SK-N-SH treated with all-trans-retinoic acid at 6 μM for 48 hours (cell line): ENCODE measurements around the gene NFIX.

Experiments used
- BACH2 ChIP-seq: fragments of 250-450 bp; sonication (Bioruptor Pico); IDR thresholded peaks from 2 replicates; pipeline ENCODE4 v1.9.0; 2021; ENCODE audit warnings: mild to moderate bottlenecking, borderline replicate concordance
- CSDC2 ChIP-seq: fragments of 250-450 bp; sonication (Bioruptor Pico); IDR thresholded peaks from 2 replicates; pipeline ENCODE4 v1.5.0; 2020; ENCODE audit warnings: mild to moderate bottlenecking, moderate library complexity
- ESRRG ChIP-seq: fragments of 250-450 bp; sonication (Bioruptor Pico); IDR thresholded peaks from 2 replicates; pipeline ENCODE4 v1.6.1; 2021; ENCODE audit warnings: mild to moderate bottlenecking
- GLIS3 ChIP-seq: fragments of 250-450 bp; sonication (Bioruptor Pico); IDR thresholded peaks from 2 replicates; pipeline ENCODE4 v1.5.0; 2020; ENCODE audit warnings: mild to moderate bottlenecking, moderate library complexity
- PPARA ChIP-seq: fragments of 250-450 bp; sonication (Bioruptor Pico); IDR thresholded peaks from 2 replicates; pipeline ENCODE4 v1.5.0; 2020; ENCODE audit warnings: mild to moderate bottlenecking, borderline replicate concordance
- RARB ChIP-seq: fragments of 250-450 bp; sonication (Bioruptor Pico); IDR thresholded peaks from 2 replicates; pipeline ENCODE4 v1.8.0; 2021; ENCODE audit warnings: mild to moderate bottlenecking, moderate library complexity
- TOX ChIP-seq: fragments of 250-450 bp; sonication (Bioruptor Pico); IDR thresholded peaks from 2 replicates; pipeline ENCODE4 v1.8.0; 2021; ENCODE audit warnings: mild to moderate bottlenecking, moderate library complexity, borderline replicate concordance
- ZC3H10 ChIP-seq: fragments of 250-450 bp; sonication (Bioruptor Pico); IDR thresholded peaks from 2 replicates; pipeline ENCODE4 v1.5.1; 2021; ENCODE audit warnings: mild to moderate bottlenecking, moderate library complexity
- ZFP30 ChIP-seq: fragments of 450-650 bp; formaldehyde crosslinking; IDR thresholded peaks from 2 replicates; pipeline ENCODE4 v1.5.0; 2022; ENCODE audit warnings: mild to moderate bottlenecking, moderate library complexity
- ZNF8 ChIP-seq: fragments of 450-650 bp; formaldehyde crosslinking; IDR thresholded peaks from 2 replicates; pipeline ENCODE4 v1.5.0; 2020; ENCODE audit warnings: mild to moderate bottlenecking, moderate library complexity
- TF ChIP-seq, protein P1 (sequence below): fragments of 250-450 bp; sonication (Bioruptor Pico); IDR thresholded peaks from 2 replicates; pipeline ENCODE4 v1.8.0; 2020; ENCODE audit warnings: mild to moderate bottlenecking, moderate library complexity, borderline replicate concordance
- TF ChIP-seq, protein P2 (sequence below): fragments of 250-450 bp; sonication (Bioruptor Pico); IDR thresholded peaks from 2 replicates; pipeline ENCODE4 v1.5.1; 2021; ENCODE audit warnings: mild to moderate bottlenecking, moderate library complexity

DNA sequence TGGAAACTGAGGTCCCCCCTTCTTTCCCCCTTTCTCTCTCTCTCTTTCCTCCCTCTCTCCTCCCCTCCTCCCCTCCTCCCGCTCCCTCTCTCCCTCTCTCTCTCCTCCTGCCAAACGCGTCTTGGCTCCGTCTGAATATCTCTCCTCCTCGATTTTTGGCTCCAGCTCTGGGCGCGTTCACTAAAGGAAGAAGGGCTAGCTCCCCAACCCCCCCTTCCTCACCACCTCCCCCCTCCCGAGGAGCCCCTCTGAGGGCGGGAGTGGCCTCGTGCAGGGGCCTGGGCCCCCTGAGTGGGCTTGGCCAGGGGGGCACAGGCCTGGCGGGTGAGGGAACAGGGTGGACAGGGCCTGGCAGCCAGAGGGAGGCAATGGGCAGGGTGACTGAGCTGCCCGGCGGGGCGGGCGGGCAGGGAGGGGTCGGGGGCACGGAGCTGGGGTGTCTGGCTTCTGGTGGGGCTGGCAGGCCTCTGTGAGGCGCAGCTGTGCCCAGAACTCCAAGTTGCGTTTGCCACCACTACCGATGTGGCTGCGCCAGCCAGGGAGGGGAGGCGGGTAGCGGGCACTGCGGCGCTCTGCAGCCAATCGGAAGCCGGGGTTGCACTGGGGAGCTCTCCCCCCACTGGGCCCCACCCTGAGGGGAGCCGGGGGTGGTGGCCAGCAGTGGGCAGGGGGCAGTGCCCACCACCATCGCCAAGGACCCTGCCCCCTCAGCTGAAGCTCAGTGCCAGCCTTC, 7.1 kb downstream of the NFIX start:
- TF ChIP-seq ESRRG (no peak), ZC3H10 (CRISPR knock-in tag) (no peak), ZFP30 (no peak), ZNF8 (CRISPR knock-in tag) (no peak), BACH2 (CRISPR knock-in tag) (no peak), RARB (CRISPR knock-in tag) (no peak), TOX (CRISPR knock-in tag) (no peak), CSDC2 (CRISPR knock-in tag) (no peak), GLIS3 (CRISPR knock-in tag) (no peak), PPARA (CRISPR knock-in tag) (no peak)
- TF ChIP-seq, protein P1, sequence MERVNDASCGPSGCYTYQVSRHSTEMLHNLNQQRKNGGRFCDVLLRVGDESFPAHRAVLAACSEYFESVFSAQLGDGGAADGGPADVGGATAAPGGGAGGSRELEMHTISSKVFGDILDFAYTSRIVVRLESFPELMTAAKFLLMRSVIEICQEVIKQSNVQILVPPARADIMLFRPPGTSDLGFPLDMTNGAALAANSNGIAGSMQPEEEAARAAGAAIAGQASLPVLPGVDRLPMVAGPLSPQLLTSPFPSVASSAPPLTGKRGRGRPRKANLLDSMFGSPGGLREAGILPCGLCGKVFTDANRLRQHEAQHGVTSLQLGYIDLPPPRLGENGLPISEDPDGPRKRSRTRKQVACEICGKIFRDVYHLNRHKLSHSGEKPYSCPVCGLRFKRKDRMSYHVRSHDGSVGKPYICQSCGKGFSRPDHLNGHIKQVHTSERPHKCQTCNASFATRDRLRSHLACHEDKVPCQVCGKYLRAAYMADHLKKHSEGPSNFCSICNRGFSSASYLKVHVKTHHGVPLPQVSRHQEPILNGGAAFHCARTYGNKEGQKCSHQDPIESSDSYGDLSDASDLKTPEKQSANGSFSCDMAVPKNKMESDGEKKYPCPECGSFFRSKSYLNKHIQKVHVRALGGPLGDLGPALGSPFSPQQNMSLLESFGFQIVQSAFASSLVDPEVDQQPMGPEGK (CRISPR knock-in tag) = no peak
- TF ChIP-seq, protein P2, sequence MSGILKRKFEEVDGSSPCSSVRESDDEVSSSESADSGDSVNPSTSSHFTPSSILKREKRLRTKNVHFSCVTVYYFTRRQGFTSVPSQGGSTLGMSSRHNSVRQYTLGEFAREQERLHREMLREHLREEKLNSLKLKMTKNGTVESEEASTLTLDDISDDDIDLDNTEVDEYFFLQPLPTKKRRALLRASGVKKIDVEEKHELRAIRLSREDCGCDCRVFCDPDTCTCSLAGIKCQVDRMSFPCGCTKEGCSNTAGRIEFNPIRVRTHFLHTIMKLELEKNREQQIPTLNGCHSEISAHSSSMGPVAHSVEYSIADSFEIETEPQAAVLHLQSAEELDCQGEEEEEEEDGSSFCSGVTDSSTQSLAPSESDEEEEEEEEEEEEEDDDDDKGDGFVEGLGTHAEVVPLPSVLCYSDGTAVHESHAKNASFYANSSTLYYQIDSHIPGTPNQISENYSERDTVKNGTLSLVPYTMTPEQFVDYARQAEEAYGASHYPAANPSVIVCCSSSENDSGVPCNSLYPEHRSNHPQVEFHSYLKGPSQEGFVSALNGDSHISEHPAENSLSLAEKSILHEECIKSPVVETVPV (CRISPR knock-in tag) = no peak
